WTC11 (cell line): ENCODE results near the gene ARHGEF33. TPM values are rescaled to one million over a fixed set of nuclear protein-coding genes. Genes with fewer than 3 reads are reported as not detected.

Experiments used
- ATAC-seq: fragments of 200-7000 bp; cut with Tn5 transposase; 2 replicates; pipeline ENCODE4 v1.10.0; 2021; ENCODE audit warnings: mild to moderate bottlenecking, moderate library complexity
- CTCF ChIA-PET: fragments of 300-600 bp; sonication (Branson Sonifier 250); formaldehyde crosslinking; loops from one replicate; lab custom pipeline; 2021; ENCODE audit warnings: antibody characterized with exemption; lab: Charles Lee
- POLR2A ChIA-PET: fragments of 350-600 bp; sonication (Branson Sonifier 250); formaldehyde crosslinking; loops from one replicate; lab custom pipeline; 2021; ENCODE audit warnings: antibody characterized with exemption; lab: Charles Lee
- DNase-seq: peaks from one replicate; pipeline ENCODE4 v3.0.0; 2021; ENCODE audit warnings: low spot score
- H3K27ac Mint-ChIP-seq: 2 replicates; pipeline ENCODE4 v1.8.0; 2021; ENCODE audit warnings: mixed read lengths
- H3K27me3 Mint-ChIP-seq: 2 replicates; pipeline ENCODE4 v1.8.0; 2021; ENCODE audit warnings: low read depth, mild to moderate bottlenecking, moderate library complexity, mixed read lengths
- H3K36me3 Mint-ChIP-seq: 2 replicates; pipeline ENCODE4 v1.8.0; 2021; ENCODE audit warnings: mixed read lengths
- H3K4me1 Mint-ChIP-seq: 2 replicates; pipeline ENCODE4 v1.8.0; 2022; ENCODE audit warnings: mixed read lengths
- H3K4me3 Mint-ChIP-seq: 2 replicates; pipeline ENCODE4 v1.8.0; 2021; ENCODE audit warnings: mild to moderate bottlenecking, moderate library complexity, mixed read lengths
- H3K9me3 Mint-ChIP-seq: 2 replicates; pipeline ENCODE4 v1.8.0; 2021; ENCODE audit warnings: mixed read lengths
- CBFB ChIP-seq: sonication (generic); formaldehyde crosslinking; IDR thresholded peaks from 2 replicates; pipeline ENCODE4 v1.8.1; 2022; ENCODE audit warnings: mild to moderate bottlenecking, low read depth, missing genetic modification reagents
- ERG ChIP-seq: fragments of 250-450 bp; sonication (Bioruptor Pico); IDR thresholded peaks from 2 replicates; pipeline ENCODE4 v1.8.0; 2021; ENCODE audit warnings: mild to moderate bottlenecking
- ESRRA ChIP-seq: sonication (generic); formaldehyde crosslinking; IDR thresholded peaks from 2 replicates; pipeline ENCODE4 v1.8.1; 2022; ENCODE audit warnings: mild to moderate bottlenecking, missing genetic modification reagents, borderline replicate concordance
- FOXK1 ChIP-seq: sonication (generic); formaldehyde crosslinking; IDR thresholded peaks from 2 replicates; pipeline ENCODE4 v1.8.0; 2022; ENCODE audit warnings: mild to moderate bottlenecking, moderate library complexity, missing genetic modification reagents
- JUN ChIP-seq: sonication (generic); formaldehyde crosslinking; IDR thresholded peaks from 2 replicates; pipeline ENCODE4 v1.8.0; 2023; ENCODE audit warnings: mild to moderate bottlenecking, missing genetic modification reagents
- MXD4 ChIP-seq: fragments of 250-450 bp; sonication (Bioruptor Pico); IDR thresholded peaks from 2 replicates; pipeline ENCODE4 v1.8.0; 2021; ENCODE audit warnings: mild to moderate bottlenecking, moderate library complexity, borderline replicate concordance
- OVOL2 ChIP-seq: fragments of 250-450 bp; sonication (Bioruptor Pico); IDR thresholded peaks from 2 replicates; pipeline ENCODE4 v1.9.0; 2021; ENCODE audit warnings: mild to moderate bottlenecking, borderline replicate concordance
- STAT6 ChIP-seq: sonication (generic); formaldehyde crosslinking; conservative IDR thresholded peaks from 2 replicates; pipeline ENCODE4 v1.8.1; 2023; ENCODE audit warnings: mild to moderate bottlenecking, low read depth, missing genetic modification reagents, moderate library complexity
- TP53 ChIP-seq: sonication (generic); formaldehyde crosslinking; IDR thresholded peaks from 2 replicates; pipeline ENCODE4 v1.8.1; 2023; ENCODE audit warnings: mild to moderate bottlenecking, missing genetic modification reagents
- ZNF138 ChIP-seq: sonication (generic); formaldehyde crosslinking; conservative IDR thresholded peaks from 2 replicates; pipeline ENCODE4 v1.8.1; 2022; ENCODE audit warnings: mild to moderate bottlenecking, moderate library complexity, missing genetic modification reagents
- ZNF263 ChIP-seq: sonication (generic); formaldehyde crosslinking; IDR thresholded peaks from 2 replicates; pipeline ENCODE4 v1.8.1; 2022; ENCODE audit warnings: low read depth, mild to moderate bottlenecking, moderate library complexity, missing genetic modification reagents
- ZNF423 ChIP-seq: fragments of 250-450 bp; sonication (Bioruptor Pico); IDR thresholded peaks from 2 replicates; pipeline ENCODE4 v2.1.2; 2022; ENCODE audit warnings: mild to moderate bottlenecking, moderate library complexity
- total RNA-seq: library from RNA; stranded (reverse); gene quantifications from 3 replicates; pipeline ENCODE4 v1.2.3, GENCODE V29; 2021
- TF ChIP-seq, protein P1 (sequence below): sonication (generic); formaldehyde crosslinking; IDR thresholded peaks from 2 replicates; pipeline ENCODE4 v1.8.0; 2022; ENCODE audit warnings: mild to moderate bottlenecking, missing genetic modification reagents
- TF ChIP-seq, protein P2 (sequence below): fragments of 250-450 bp; sonication (Bioruptor Pico); IDR thresholded peaks from 2 replicates; pipeline ENCODE4 v1.9.0; 2021; ENCODE audit warnings: mild to moderate bottlenecking, borderline replicate concordance

Gene ARHGEF33
- total RNA-seq, 1 experiment from 2014 or later, result 0.42 TPM

DNA sequence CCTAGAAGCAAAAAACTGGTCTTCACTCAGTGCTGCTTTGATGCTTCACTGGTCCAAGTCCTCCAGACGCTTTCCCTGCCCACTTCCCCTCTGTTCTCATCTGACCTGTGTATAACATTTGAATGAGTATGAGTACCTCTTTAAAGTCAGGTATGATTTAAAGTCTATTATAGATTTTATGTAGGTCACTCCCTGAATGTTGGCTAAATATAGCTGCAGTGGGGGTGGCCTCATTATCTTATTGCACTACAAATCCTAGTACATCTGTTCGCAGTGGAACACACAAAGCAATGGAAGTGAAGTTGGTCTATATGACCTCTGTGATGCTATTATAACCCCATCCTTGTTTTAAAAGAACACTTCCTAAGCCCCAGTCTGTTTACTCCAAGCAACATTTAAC is 33.2 kb downstream of the ARHGEF33 start:
- ChIA-PET POLR2A (no interaction called here), CTCF (interaction anchor here (1.0 kb wide), 1 partner anchor 24 kb away, joined by 3 read pairs; no protein-coding TSS in a partner anchor)
- no peaks in the 10 kb centered on the region for H3K9me3 Mint-ChIP-seq

GRCh38 chr2:38925982-38926381 is 36.3 kb downstream of the ARHGEF33 start:
- no peaks in the 10 kb centered on the region for H3K27me3 Mint-ChIP-seq
- H3K27ac Mint-ChIP-seq, result no peak overlapping the region
- peak; percentile 47 for DNase-seq
- TF ChIP-seq MXD4 (CRISPR knock-in tag), result no peak
- no peak for TF ChIP-seq ZNF138 (CRISPR knock-in tag)
- no peak for TF ChIP-seq CBFB (CRISPR knock-in tag)
- TF ChIP-seq STAT6 (CRISPR knock-in tag), result no peak
- TF ChIP-seq, all 79 proteins: peak for 0
- no peaks in the 10 kb centered on the region for H3K9me3 Mint-ChIP-seq
- POLR2A ChIA-PET, result no interaction called here
- H3K4me1 Mint-ChIP-seq, result peaks cover 8% of the 10 kb centered on the region
- peak; percentile 99 for ATAC-seq
- CTCF ChIA-PET, result interaction anchor here (1.4 to 1.7 kb wide), 3 partner anchors 22 to 303 kb away, joined by 4 to 24 read pairs (median 7); no protein-coding TSS in a partner anchor
- H3K36me3 Mint-ChIP-seq, result no peaks in the 10 kb centered on the region
- no peak overlapping the region for H3K4me3 Mint-ChIP-seq

More for the DNA sequence above, 33.2 kb downstream of the ARHGEF33 start:
- no peak for TF ChIP-seq FOXK1 (CRISPR knock-in tag)
- TF ChIP-seq ZNF263 (CRISPR knock-in tag), result no peak
- TF ChIP-seq ERG (CRISPR knock-in tag), result no peak
- TF ChIP-seq JUN (CRISPR knock-in tag), result no peak
- TF ChIP-seq, protein P1, sequence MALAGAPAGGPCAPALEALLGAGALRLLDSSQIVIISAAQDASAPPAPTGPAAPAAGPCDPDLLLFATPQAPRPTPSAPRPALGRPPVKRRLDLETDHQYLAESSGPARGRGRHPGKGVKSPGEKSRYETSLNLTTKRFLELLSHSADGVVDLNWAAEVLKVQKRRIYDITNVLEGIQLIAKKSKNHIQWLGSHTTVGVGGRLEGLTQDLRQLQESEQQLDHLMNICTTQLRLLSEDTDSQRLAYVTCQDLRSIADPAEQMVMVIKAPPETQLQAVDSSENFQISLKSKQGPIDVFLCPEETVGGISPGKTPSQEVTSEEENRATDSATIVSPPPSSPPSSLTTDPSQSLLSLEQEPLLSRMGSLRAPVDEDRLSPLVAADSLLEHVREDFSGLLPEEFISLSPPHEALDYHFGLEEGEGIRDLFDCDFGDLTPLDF, result no peak
- TF ChIP-seq OVOL2 (CRISPR knock-in tag), result no peak
- TF ChIP-seq TP53 (CRISPR knock-in tag), result no peak
- TF ChIP-seq ESRRA, result no peak
- TF ChIP-seq ZNF423 (CRISPR knock-in tag), result no peak
- TF ChIP-seq, protein P2, sequence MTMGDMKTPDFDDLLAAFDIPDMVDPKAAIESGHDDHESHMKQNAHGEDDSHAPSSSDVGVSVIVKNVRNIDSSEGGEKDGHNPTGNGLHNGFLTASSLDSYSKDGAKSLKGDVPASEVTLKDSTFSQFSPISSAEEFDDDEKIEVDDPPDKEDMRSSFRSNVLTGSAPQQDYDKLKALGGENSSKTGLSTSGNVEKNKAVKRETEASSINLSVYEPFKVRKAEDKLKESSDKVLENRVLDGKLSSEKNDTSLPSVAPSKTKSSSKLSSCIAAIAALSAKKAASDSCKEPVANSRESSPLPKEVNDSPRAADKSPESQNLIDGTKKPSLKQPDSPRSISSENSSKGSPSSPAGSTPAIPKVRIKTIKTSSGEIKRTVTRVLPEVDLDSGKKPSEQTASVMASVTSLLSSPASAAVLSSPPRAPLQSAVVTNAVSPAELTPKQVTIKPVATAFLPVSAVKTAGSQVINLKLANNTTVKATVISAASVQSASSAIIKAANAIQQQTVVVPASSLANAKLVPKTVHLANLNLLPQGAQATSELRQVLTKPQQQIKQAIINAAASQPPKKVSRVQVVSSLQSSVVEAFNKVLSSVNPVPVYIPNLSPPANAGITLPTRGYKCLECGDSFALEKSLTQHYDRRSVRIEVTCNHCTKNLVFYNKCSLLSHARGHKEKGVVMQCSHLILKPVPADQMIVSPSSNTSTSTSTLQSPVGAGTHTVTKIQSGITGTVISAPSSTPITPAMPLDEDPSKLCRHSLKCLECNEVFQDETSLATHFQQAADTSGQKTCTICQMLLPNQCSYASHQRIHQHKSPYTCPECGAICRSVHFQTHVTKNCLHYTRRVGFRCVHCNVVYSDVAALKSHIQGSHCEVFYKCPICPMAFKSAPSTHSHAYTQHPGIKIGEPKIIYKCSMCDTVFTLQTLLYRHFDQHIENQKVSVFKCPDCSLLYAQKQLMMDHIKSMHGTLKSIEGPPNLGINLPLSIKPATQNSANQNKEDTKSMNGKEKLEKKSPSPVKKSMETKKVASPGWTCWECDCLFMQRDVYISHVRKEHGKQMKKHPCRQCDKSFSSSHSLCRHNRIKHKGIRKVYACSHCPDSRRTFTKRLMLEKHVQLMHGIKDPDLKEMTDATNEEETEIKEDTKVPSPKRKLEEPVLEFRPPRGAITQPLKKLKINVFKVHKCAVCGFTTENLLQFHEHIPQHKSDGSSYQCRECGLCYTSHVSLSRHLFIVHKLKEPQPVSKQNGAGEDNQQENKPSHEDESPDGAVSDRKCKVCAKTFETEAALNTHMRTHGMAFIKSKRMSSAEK (CRISPR knock-in tag), result no peak
- TF ChIP-seq, all 79 proteins: peak for 0
- ATAC-seq (no peak), DNase-seq (no peak)
- H3K27ac Mint-ChIP-seq, result no peak overlapping the region
- no peaks in the 10 kb centered on the region for H3K27me3 Mint-ChIP-seq
- H3K36me3 Mint-ChIP-seq, result no peaks in the 10 kb centered on the region
- no peak overlapping the region for H3K4me3 Mint-ChIP-seq
- peaks cover 8% of the 10 kb centered on the region for H3K4me1 Mint-ChIP-seq
